Right lobe of liver (tissue), 6 donors: ENCODE data around the gene NOS3. TPM values are rescaled to one million over a fixed set of nuclear protein-coding genes. Genes with fewer than 3 reads are reported as not detected.
A peak's percentile ranks its signal among the peaks of the same experiment; 100 is the strongest.

Experiments
- ATAC-seq, 4 donors: fragments of 200-7000 bp; cut with Tn5 transposase; one replicate each; pipeline ENCODE4 v1.9.1; 2020; ENCODE audit warnings: mild to moderate bottlenecking in 4 of 4, moderate library complexity in 4 of 4
- DNase-seq, 3 donors: peaks; one replicate each; pipeline ENCODE4 v3.0.0-alpha.2; 2020
- H3K27ac ChIP-seq, 3 donors: fragments of 200-600 bp; one replicate each; pipeline ENCODE4 v1.8.0; 2022
- H3K27me3 ChIP-seq, 2 donors: fragments of 200-600 bp; one replicate each; pipeline ENCODE4 v1.8.0; 2022
- H3K36me3 ChIP-seq, 4 donors: fragments of 200-600 bp; sonication (generic) in 1 of 4; one replicate each; pipeline versions ENCODE4 v1.5.1 to v1.8.0; 2017 to 2022; ENCODE audit warnings: control low read depth in 1 of 4
- H3K4me1 ChIP-seq, 4 donors: fragments of 200-600 bp; sonication (generic) in 1 of 4; one replicate each; pipeline versions ENCODE4 v1.5.1 to v1.8.0; 2017 to 2022; ENCODE audit warnings: control low read depth in 1 of 4
- H3K4me3 ChIP-seq, 3 donors: fragments of 200-600 bp; one replicate each; pipeline ENCODE4 v1.8.0; 2022
- H3K9me3 ChIP-seq, 4 donors: fragments of 200-600 bp; sonication (generic) in 1 of 4; one replicate each; pipeline versions ENCODE4 v1.5.1 to v1.8.0; 2017 to 2022; ENCODE audit warnings: control low read depth in 1 of 4
- CTCF ChIP-seq, 4 donors: fragments of 200-600 bp in 3 of 4; fragments of 450-650 bp in 1 of 4; IDR thresholded peaks; one replicate each; pipeline versions ENCODE4 v1.5.1 to v1.8.0; 2016 to 2022; ENCODE audit warnings: antibody characterized with exemption in 4 of 4, mild to moderate bottlenecking in 2 of 4
- POLR2A ChIP-seq: fragments of 450-650 bp; IDR thresholded peaks from one replicate; pipeline ENCODE4 v1.6.1; 2017; ENCODE audit warnings: antibody characterized with exemption, mild to moderate bottlenecking
- WGBS: methylation state at CpG from one replicate; pipeline ENCODE4 v1.1.6; 2018; ENCODE audit warnings: low coverage, low lambda C conversion rate; ENCODE audit not compliant: insufficient coverage; ENCODE audit errors: missing lambda C conversion rate; 5-methylcytosine and 5-hydroxymethylcytosine counted together
- intact Hi-C, 2 donors: fragments of 100-400 bp; cut with DNase I; formaldehyde crosslinking; loops; one replicate each; pipeline versions ENCODE4 v1.11.2 to v1.14.1; 2022
- total RNA-seq, 6 experiments: library from RNA; depleted of rRNA in 2 of 6; stranded (reverse); fragments of >200 nt in 2 of 6; fragmentation: NEBNext Ultra II Directional in 3 of 6; extraction: Animal tissue kit (Norgen Biotek cat#: 25700) in 3 of 6; gene quantifications; one replicate each; pipeline versions ENCODE4 v1.1.0 to v1.2.4, GENCODE V29; 2016 to 2023
- donor health status: DM: no; HTN: yes; CAD: no.
- donor health status: DM: no; HTN: no; CAD: no.
- donor health status: DM: no; HTN: no; CAD: no.
- donor health status: DM: no; HTN: yes; CAD: no.
- donor health status: DM: no; HTN: yes; CAD: no.

The NOS3 gene
- total RNA-seq, 6 experiments from 2014 or later: 2.4 to 9.2 (median 5.0) TPM

GRCh38 chr7:151058781-151059366 lies 68.1 kb downstream of the NOS3 start:
- no peaks in the 10 kb centered on the region for H3K36me3 ChIP-seq
- WGBS: 3% methylated on average over 14 of the region's 18 CpGs
- DNase-seq (no peak), ATAC-seq (no peak)
- H3K4me3 ChIP-seq: peak overlapping the region; percentile 85 to 92 (median 87)
- TF ChIP-seq POLR2A (no peak), CTCF (IDR thresholded peaks at IDR 0.05) (no peak)
- no peaks in the 10 kb centered on the region for H3K27me3 ChIP-seq
- H3K9me3 ChIP-seq: no peaks in the 10 kb centered on the region
- H3K4me1 ChIP-seq: peaks cover 0 to 40% (median 16%) of the 10 kb centered on the region in 4 donors
- intact Hi-C loops: no loop called here
- peak overlapping the region; percentile 89 to 96 (median 94) for H3K27ac ChIP-seq

GRCh38 chr7:151059367-151060112 lies 68.7 kb downstream of the NOS3 start, which contains the start of gene SLC4A2:
Gene SLC4A2 (plus strand): TSS chr7:151059589. CDS start chr7:151061988, 2,399 bp downstream.
- H3K27me3 ChIP-seq: no peaks in the 10 kb centered on the region
- no peaks in the 10 kb centered on the region for H3K9me3 ChIP-seq
- ATAC-seq (peak; percentile 26 to 50 (median 36)), DNase-seq (peak; percentile 81 to 88 (median 87))
- peak; percentile 22 to 42 (median 37) for TF ChIP-seq CTCF (IDR thresholded peaks at IDR 0.05)
- TF ChIP-seq POLR2A: peak; percentile 40
- intact Hi-C loops: no loop called here
- peak within 1 kb of the TSS; percentile 85 to 92 (median 87) for H3K4me3 ChIP-seq
- peaks cover 0 to 3% (median under 1%) of the 10 kb centered on the region in 4 donors for H3K36me3 ChIP-seq
- WGBS: under 1% methylated on average over 14 of the region's 75 CpGs
- peak within 1 kb of the TSS; percentile 89 to 96 (median 94) for H3K27ac ChIP-seq
- peaks cover 0 to 42% (median 17%) of the 10 kb centered on the region in 4 donors for H3K4me1 ChIP-seq

GRCh38 chr7:151060113-151060415 lies 69.2 kb downstream of the NOS3 start:
- ATAC-seq (no peak), DNase-seq (no peak)
- H3K36me3 ChIP-seq: peaks cover 0 to 8% (median 3%) of the 10 kb centered on the region in 4 donors
- TF ChIP-seq CTCF (IDR thresholded peaks at IDR 0.05) (peak in 1 of 4 donors; percentile 2), POLR2A (no peak)
- H3K27ac ChIP-seq: peak overlapping the region; percentile 89 to 96 (median 94)
- H3K27me3 ChIP-seq: no peaks in the 10 kb centered on the region
- peaks cover 0 to 42% (median 17%) of the 10 kb centered on the region in 4 donors for H3K4me1 ChIP-seq
- peak overlapping the region; percentile 85 to 92 (median 87) for H3K4me3 ChIP-seq
- WGBS: 0% methylated on average over 2 of the region's 17 CpGs
- H3K9me3 ChIP-seq: no peaks in the 10 kb centered on the region
- intact Hi-C loops: no loop called here

GRCh38 chr7:151060416-151061212 lies 69.8 kb downstream of the NOS3 start:
- Histone ChIP-seq H3K9me3 (no peaks in the 10 kb centered on the region), H3K27ac (peak overlapping the region in 2 of 3 donors; percentile 89 to 94), H3K4me1 (peaks cover 0 to 42% (median 17%) of the 10 kb centered on the region in 4 donors), H3K27me3 (no peaks in the 10 kb centered on the region), H3K4me3 (peak overlapping the region; percentile 85 to 92 (median 87)), H3K36me3 (peaks cover 0 to 12% (median 5%) of the 10 kb centered on the region in 4 donors)
- WGBS: 2% methylated on average over 6 of the region's 21 CpGs
- intact Hi-C loops: no loop called here
- peak in 2 of 3 donors; percentile 54 to 67 for DNase-seq
- TF ChIP-seq POLR2A (no peak), CTCF (IDR thresholded peaks at IDR 0.05) (no peak)
- ATAC-seq: no peak
